ENCODE measurements around the gene TMEM213.

TMEM213 gene

GRCh38 chr7:138773817-138774216, 24.0 kb upstream of the TMEM213 start:
- TF ChIP-seq GATA3 (IDR thresholded peaks at IDR 0.05; ENCODE audit: low read depth, low read length), result no peak
- TF ChIP-seq GATA2 (IDR thresholded peaks at IDR 0.05; ENCODE audit: low read depth, low read length), result no peak

- no peak for TF ChIP-seq GATA3 (IDR thresholded peaks at IDR 0.05; ENCODE audit: low read depth, low read length)
- TF ChIP-seq GATA2 (IDR thresholded peaks at IDR 0.05; ENCODE audit: low read depth, low read length), result no peak
These were observed 21.5 kb upstream of the TMEM213 start for GRCh38 chr7:138776166-138776833.

- TF ChIP-seq GATA2 (IDR thresholded peaks at IDR 0.05; ENCODE audit: low read depth, low read length) (no peak), GATA3 (IDR thresholded peaks at IDR 0.05; ENCODE audit: low read depth, low read length) (no peak)
These were observed 16.8 kb upstream of the TMEM213 start for GRCh38 chr7:138781004-138781403.

- TF ChIP-seq GATA3 (IDR thresholded peaks at IDR 0.05; ENCODE audit: low read depth, low read length) (no peak), GATA2 (IDR thresholded peaks at IDR 0.05; ENCODE audit: low read depth, low read length) (no peak)
These were observed 13.1 kb upstream of the TMEM213 start for GRCh38 chr7:138784692-138785091.

- TF ChIP-seq GATA2 (IDR thresholded peaks at IDR 0.05; ENCODE audit: low read depth, low read length) (no peak), GATA3 (IDR thresholded peaks at IDR 0.05; ENCODE audit: low read depth, low read length) (no peak)
These were observed 12.0 kb upstream of the TMEM213 start for GRCh38 chr7:138785587-138786437.

GRCh38 chr7:138796038-138796615, 1.7 kb upstream of the TMEM213 start:
- TF ChIP-seq GATA3 (IDR thresholded peaks at IDR 0.05; ENCODE audit: low read depth, low read length) (no peak), GATA2 (IDR thresholded peaks at IDR 0.05; ENCODE audit: low read depth, low read length) (no peak)

- TF ChIP-seq GATA2 (IDR thresholded peaks at IDR 0.05; ENCODE audit: low read depth, low read length) (no peak), GATA3 (IDR thresholded peaks at IDR 0.05; ENCODE audit: low read depth, low read length) (no peak)
These were observed 1.0 kb downstream of the TMEM213 start for GRCh38 chr7:138798836-138799235.

GRCh38 chr7:138799336-138800000, 1.7 kb downstream of the TMEM213 start:
- TF ChIP-seq GATA3 (IDR thresholded peaks at IDR 0.05; ENCODE audit: low read depth, low read length), result no peak

GRCh38 chr7:138801256-138801655, 3.5 kb downstream of the TMEM213 start:
- TF ChIP-seq GATA2 (IDR thresholded peaks at IDR 0.05; ENCODE audit: low read depth, low read length) (no peak), GATA3 (IDR thresholded peaks at IDR 0.05; ENCODE audit: low read depth, low read length) (no peak)

- no peak for TF ChIP-seq GATA3 (IDR thresholded peaks at IDR 0.05; ENCODE audit: low read depth, low read length)
- TF ChIP-seq GATA2 (IDR thresholded peaks at IDR 0.05; ENCODE audit: low read depth, low read length), result no peak
These were observed 4.9 kb downstream of the TMEM213 start for GRCh38 chr7:138802706-138803105.

- TF ChIP-seq GATA2 (IDR thresholded peaks at IDR 0.05; ENCODE audit: low read depth, low read length) (no peak), GATA3 (IDR thresholded peaks at IDR 0.05; ENCODE audit: low read depth, low read length) (no peak)
These were observed 6.8 kb downstream of the TMEM213 start for GRCh38 chr7:138804618-138805017.

- TF ChIP-seq GATA3 (IDR thresholded peaks at IDR 0.05; ENCODE audit: low read depth, low read length), result no peak
These were observed 11.6 kb downstream of the TMEM213 start for GRCh38 chr7:138809346-138809745.

GRCh38 chr7:138813945-138814344, 16.2 kb downstream of the TMEM213 start:
- TF ChIP-seq GATA3 (IDR thresholded peaks at IDR 0.05; ENCODE audit: low read depth, low read length) (no peak), GATA2 (IDR thresholded peaks at IDR 0.05; ENCODE audit: low read depth, low read length) (no peak)

- no peak for TF ChIP-seq GATA3 (IDR thresholded peaks at IDR 0.05; ENCODE audit: low read depth, low read length)
- TF ChIP-seq GATA2 (IDR thresholded peaks at IDR 0.05; ENCODE audit: low read depth, low read length), result no peak
These were observed 17.1 kb downstream of the TMEM213 start for GRCh38 chr7:138814816-138815332.

Data from SH-SY5Y (cell line).